SIG-M5 treated with dmso at 0.1 percent for 504 hours (cell line): Measurements from ENCODE around the gene UBE2O.
"Not testable (repeated sequence)": the region's sequence is repeated elsewhere in the genome, so short reads cannot be mapped to it uniquely, and the experiment has no call there.

Experiments used
- DNase-seq: peaks from one replicate; lab custom pipeline; 2025; ENCODE audit not compliant: unreplicated experiment; lab: John Stamatoyannopoulos, UW

UBE2O gene

DNA sequence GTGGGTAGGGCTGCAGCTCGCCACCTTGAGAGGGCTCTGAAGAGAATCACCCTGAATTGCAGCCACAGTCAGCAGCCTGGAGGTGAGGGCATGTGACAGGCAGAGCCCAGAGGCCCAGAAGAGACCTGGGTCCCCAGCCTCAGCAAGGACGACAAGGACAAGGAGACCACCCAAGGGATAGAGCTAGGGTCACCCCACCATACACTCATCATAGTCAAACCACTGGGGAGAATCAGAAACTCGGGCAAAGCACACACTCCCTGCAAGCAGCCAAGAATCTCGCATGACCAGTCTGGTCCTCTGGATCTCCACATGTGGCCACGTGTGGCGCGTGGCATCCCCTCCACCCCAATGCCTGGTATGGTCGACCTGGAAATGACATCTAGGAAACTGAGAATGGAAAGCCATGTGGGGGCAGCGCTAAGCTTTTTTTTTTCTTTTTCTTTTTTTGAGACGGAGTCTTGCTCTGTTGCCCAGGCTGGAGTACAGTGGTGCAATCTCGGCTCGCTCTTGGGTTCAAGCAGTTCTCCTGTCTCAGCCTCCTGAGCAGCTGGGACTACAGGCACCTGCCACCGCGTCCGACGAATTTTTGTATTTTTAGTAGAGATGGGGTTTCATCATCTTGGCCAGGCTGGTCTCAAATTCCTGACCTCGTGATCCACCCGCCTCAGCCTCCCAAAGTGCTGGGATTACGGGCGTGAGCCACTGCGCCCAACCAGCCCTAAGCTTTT lies 73.1 kb downstream of the UBE2O start:
- DNase-seq = no peak

GRCh38 chr17:76379275-76379641 lies 73.7 kb downstream of the UBE2O start:
- no peak for DNase-seq

DNA sequence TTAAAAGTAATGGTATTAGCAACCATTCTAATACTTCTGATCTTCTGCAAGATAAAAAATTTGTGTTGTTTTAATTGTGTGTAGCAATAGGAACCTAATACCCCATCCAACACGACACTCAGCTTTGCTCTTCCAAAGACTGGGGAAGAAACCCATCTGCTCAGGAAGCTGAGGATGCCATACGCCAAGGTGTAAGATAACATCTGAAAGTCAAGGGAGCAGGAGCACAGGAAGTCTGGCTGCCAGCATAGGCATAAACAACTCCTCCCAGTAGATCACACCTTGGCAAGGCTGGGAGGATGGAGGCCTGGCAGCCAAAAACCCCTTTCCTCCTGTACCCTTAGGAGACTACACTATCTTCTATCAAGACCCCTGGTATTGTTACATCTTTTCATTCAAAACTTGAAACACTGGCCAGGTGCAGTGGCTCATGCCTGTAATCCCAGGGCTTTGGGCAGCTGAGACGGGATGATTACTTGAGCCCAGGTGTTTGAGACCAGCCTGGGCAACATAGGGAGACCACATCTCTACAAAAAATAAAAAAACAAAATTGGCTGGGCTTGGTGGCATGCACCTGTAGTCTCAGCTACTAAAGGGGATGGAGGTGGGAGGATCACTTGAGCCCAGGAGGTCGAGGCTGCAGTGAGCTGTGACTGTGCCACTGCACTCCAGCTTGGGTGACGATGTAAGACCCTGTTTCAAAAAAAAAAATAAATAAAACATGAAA lies 74.2 kb downstream of the UBE2O start:
- DNase-seq = no peak

- DNase-seq = no peak
Observed at GRCh38 chr17:76376318-76377133, 76.4 kb downstream of the UBE2O start.

DNA sequence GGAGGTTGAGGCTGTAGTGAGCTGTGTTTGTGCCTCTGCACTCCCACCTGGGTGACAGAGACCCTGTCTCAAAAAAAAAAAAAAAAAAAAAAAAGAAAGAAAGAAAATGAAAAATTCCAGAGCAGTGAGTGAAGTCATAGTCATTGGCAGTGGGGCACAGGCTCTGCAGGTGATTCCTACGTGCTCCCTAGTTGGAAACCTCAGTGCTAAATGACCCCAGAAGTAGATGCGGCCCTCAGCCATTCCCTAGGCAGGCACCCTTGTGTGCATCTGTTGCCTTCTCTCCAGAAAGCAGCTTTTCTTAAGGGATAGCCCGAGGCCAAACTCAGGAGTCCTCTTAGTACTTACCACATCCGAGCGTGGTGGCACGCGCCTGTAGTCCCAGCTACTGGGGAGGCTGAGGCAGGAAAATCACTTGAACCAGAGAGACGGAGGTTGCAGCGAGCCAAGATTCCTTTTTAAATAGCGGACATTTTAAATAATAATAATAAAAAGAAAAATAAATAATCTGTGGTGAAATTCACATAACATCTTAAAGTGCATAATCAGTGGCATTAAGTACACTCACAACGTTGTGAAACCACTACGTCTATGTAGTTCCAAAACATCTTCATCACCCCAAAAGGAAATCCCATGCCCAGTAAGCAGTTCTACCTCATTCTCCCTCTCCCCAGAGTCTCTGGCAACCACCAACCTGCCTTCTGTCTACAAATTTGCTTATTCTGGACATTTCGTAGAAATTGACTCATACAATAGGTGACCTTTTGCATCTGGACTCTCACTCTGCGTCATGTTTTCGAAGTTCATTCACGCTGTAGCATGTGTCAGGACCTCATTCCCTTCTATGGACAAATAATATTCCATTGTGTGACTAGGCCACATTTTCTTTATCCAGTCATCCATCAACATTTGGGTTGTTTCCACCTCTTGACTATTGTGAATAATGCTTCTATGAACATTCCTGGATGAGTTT lies 81.0 kb downstream of the UBE2O start:
- DNase-seq = no peak

GRCh38 chr17:76370261-76370993 lies 82.5 kb downstream of the UBE2O start:
- DNase-seq = no peak

DNA sequence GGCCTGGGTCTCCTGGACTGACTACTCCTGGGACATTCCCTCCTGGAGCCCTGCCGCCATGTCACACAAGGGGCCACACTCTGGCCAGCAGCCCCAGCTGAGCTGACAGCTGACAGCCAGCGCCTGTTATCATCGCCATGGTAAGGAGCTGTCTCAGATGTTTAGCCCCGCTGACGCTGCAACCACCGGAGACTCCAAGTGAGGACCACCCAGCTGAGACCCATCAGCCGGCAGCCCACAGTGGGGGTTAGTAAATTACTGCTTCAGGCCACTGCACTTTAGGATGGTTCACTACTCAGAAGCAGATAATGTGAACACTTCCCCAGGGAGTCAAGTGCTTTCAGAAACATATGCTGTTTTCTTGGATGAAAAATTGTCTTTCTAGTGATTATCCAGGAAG lies 83.1 kb downstream of the UBE2O start:
- no peak for DNase-seq

DNA sequence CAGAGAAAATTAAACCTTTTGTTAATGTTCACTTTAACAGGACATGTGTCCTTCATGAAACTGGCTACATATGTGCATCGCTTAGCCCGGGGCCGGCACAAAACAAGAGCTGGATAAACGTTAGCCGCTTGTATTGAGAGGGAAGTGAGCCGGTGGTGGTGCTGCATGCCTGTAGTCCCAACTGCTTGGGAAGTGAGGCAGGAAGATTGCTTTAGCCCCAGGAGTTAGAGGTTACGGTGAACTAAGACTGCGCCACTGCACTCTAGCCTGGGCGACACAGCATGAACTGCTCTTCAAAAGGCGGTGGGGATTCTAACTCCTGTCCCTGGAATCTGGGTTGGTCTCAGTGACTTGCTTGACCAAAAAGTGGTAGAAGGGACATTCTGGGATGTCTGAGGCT lies 83.6 kb downstream of the UBE2O start:
- no peak for DNase-seq

GRCh38 chr17:76368545-76368944 lies 84.4 kb downstream of the UBE2O start:
- no peak for DNase-seq

DNA sequence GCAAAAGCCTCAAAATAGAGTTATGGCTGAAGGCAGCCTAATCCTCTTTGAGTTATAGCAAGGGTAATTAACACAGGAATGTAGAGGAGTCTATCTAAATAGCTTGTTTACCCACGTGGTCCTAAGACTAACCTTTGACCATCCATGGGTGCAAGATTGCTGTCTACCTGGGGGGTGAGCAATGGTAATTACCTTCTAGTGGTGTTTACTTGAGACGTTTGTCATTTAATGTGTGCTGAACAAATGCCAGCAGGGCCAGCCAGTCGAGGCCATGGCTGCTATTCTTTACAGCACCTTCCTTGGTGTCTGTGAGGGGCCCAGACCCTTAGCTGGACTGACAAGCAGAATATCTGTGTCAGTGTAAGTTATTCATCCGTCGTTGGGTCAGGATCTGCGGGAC lies 85.3 kb downstream of the UBE2O start:
- DNase-seq = no peak

DNA sequence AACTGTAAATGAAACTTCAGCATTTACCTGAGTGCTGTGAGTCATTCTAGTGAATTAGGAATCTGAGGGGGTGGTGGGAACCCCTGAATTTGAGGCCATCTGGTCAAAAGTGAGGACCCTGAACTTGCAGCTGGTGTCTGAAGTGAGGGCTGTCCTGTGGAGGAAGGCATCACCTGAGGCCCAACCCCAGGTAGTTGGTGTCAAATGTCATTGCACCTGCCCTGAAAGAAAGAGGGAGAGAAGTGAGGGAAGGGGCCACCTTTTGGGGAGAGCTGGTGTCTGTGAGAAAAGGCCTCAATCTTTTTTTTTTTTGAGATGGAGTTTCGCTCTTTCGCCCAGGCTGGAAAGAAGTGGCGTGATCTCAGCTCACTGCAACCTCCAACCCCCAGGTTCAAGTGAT lies 86.7 kb downstream of the UBE2O start:
- DNase-seq = no peak

DNA sequence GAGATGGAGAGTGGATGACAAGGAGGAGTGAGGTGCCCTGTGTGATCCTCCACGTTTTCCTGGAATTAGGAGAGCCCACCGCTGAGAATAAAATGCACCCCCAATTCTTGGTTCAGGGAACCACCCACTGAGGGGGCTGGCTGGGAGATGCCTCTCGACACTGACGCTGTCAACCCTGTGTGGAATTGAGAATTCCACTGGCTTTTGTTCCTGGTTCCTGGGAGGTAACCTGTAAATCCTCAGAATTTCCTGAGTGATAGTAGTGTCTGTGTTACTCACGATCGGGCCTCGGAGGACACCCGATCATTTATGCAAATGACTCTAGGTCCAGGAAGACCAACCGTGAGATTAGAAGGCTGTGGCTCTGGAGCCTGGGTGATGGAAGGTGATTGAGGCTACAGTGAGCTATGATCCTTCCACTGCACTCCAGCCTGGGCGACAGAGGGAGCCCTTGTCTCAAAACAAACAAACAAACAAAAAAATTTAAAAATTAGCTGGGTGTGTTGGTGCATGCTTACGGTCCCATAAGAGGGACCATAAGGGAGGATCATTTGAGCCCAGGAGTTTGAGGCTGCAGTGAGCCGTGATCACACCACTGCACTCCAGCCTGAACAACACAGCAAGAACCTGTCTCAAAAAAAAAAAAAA lies 87.6 kb downstream of the UBE2O start:
- DNase-seq = no peak

DNA sequence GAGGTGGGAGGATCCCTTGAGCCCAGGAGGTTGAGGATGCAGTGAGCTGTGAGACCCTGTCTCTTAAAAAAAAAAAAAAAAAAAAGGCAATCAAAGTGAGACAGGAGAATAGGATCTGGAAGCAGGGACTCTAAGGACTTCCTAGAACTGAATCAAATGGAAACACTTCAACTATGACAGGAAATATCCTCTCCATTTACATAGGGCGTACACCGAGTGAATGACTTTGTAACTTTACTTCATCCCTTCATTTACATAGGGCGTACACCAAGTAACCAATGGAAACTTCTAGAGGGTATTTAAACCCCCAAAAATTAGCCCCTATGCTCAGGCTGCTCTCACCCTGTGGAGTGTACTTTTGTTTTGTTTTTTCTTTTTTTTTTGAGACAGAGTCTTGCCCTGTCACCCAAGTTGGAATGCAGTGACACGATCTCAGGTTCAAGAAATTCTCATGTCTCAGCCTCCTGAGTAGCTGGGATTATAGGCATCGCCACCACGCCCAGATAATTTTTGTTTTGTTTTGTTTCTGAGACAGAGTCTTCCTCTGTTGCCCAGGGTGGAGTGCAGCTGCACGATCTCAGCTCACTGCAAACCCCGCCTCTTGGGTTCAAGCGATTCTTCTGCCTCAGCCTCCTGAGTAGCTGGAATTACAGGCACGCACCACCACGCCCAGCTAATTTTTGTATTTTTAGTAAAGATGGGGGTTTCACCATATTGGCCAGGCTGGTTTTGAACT lies 89.7 kb downstream of the UBE2O start:
- DNase-seq = no peak

DNA sequence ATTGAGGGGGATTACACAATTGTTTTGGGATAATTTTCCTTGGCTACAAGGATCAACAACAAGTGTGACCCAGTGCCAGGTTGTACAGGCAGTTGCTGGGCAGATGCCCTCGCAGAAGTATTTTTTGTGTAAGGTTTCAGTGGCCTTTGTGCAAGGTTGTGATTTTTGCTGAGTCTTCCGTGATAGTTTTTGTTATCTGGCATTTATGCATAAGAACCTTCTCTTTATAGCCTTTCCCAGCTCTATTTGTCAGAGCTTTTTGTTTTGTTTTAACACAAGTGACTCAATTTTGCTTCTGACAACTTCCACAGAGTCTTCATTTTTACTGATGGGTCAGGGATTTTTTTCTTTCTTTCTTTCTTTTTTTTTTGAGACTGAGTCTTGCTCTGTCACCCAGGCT lies 92.5 kb downstream of the UBE2O start:
- DNase-seq = no peak

- not testable (repeated sequence) for DNase-seq
Observed at GRCh38 chr17:76359776-76360175, 93.2 kb downstream of the UBE2O start.

GRCh38 chr17:76359375-76359774 lies 93.6 kb downstream of the UBE2O start:
- no peak for DNase-seq

GRCh38 chr17:76357597-76358158 lies 95.3 kb downstream of the UBE2O start:
- DNase-seq = no peak

DNA sequence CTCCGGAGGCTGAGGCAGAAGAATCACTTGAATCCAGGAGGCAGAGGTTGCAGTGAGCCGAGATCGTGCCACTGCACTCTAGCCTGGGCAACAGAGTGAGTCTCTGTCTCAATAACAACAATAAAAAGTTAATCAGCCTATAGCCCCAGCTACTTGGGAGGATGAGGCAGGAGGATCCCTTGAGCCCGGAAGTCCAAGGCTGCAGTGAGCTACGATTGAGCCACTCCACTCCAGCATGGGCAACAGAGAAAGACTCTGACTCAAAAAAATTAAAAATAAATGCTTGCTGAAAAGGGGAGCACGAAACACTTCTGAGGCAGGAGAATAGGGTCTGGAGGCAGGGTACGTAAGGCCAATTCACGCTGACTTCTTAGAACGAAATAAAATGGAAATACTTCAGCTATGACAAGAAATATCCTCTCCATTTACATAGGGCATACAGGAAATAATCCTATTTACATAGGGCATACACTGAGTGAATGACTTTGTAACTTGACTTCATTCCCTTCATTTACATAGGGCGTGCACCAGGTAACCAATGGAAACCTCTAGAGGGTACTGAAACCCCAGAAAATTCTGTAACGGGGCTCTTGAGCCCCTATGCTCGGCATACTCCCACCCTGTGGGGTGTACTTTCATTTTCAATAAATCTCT lies 96.0 kb downstream of the UBE2O start:
- no peak for DNase-seq
